OCI-LY7 (cell line): ENCODE results near the gene IFIT1.

ENCODE experiments used
- CTCF ChIP-seq: fragments of 200-600 bp; sonication (generic); conservative IDR thresholded peaks from 2 replicates; pipeline ENCODE4 v1.5.1; 2014; ENCODE audit warnings: mild to moderate bottlenecking, antibody characterized with exemption, low read length, moderate library complexity, mixed read lengths
- EZH2phosphoT487 ChIP-seq: fragments of 200-600 bp; sonication (generic); IDR thresholded peaks from 2 replicates; pipeline ENCODE4 v1.6.1; 2018; ENCODE audit warnings: low read depth, borderline replicate concordance, mild to moderate bottlenecking, mixed run types, antibody characterized with exemption, low read length, moderate library complexity, mixed read lengths

- no peak for TF ChIP-seq CTCF
- TF ChIP-seq EZH2phosphoT487 = no peak
These were observed 32.6 kb downstream of the IFIT1 start for GRCh38 chr10:89425000-89425399.
